Measurements from ENCODE around the gene ZDHHC14.

- TF ChIP-seq CTCF (IDR thresholded peaks at IDR 0.05) (no peak), POLR2A (IDR thresholded peaks at IDR 0.05) (no peak), EP300 (IDR thresholded peaks at IDR 0.05) (no peak), POLR2AphosphoS5 (IDR thresholded peaks at IDR 0.05) (no peak)
These were observed 189.8 kb downstream of the ZDHHC14 start for GRCh38 chr6:157570752-157571151.
